Measurements from ENCODE around the gene TMEM238.

- TF ChIP-seq, protein P1, sequence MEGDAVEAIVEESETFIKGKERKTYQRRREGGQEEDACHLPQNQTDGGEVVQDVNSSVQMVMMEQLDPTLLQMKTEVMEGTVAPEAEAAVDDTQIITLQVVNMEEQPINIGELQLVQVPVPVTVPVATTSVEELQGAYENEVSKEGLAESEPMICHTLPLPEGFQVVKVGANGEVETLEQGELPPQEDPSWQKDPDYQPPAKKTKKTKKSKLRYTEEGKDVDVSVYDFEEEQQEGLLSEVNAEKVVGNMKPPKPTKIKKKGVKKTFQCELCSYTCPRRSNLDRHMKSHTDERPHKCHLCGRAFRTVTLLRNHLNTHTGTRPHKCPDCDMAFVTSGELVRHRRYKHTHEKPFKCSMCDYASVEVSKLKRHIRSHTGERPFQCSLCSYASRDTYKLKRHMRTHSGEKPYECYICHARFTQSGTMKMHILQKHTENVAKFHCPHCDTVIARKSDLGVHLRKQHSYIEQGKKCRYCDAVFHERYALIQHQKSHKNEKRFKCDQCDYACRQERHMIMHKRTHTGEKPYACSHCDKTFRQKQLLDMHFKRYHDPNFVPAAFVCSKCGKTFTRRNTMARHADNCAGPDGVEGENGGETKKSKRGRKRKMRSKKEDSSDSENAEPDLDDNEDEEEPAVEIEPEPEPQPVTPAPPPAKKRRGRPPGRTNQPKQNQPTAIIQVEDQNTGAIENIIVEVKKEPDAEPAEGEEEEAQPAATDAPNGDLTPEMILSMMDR (IDR thresholded peaks at IDR 0.05), result no peak
- no peak for TF ChIP-seq EP300 (IDR thresholded peaks at IDR 0.05)
- TF ChIP-seq POLR2A (IDR thresholded peaks at IDR 0.05), result no peak
Observed at GRCh38 chr19:55419624-55420236, 35.6 kb upstream of the TMEM238 start.

Measured in sigmoid colon (tissue), 4 donors.